ENCODE results near the gene OR9G1. TPM values are rescaled to one million over a fixed set of nuclear protein-coding genes. Genes with fewer than 3 reads are reported as not detected.
"Not testable (repeated sequence)": the region's sequence is repeated elsewhere in the genome, so short reads cannot be mapped to it uniquely, and the experiment has no call there.

The OR9G1 gene
- not detected for total RNA-seq

GRCh38 chr11:56698795-56699194 is at the start of gene OR9G1:
TSS of gene OR9G1 (plus strand) at chr11:56699095. CDS start at chr11:56700388, 1,293 bp downstream.
- Histone ChIP-seq H3K36me3 (replicated peaks in 1 of 2; ENCODE audit: insufficient read depth in 1 of 2, low read depth in 2 of 2) (no peaks in the 10 kb centered on the region), H3K27me3 (no peaks in the 10 kb centered on the region), H3K4me3 (no peak within 1 kb of the TSS), H3K27ac (no peak within 1 kb of the TSS), H3K4me1 (no peaks in the 10 kb centered on the region), H3K9me3 (no peaks in the 10 kb centered on the region)
- 75 to 79% methylated on average over 1 of the region's 1 CpG for WGBS, 2 donors
- DNase-seq, result no peak
- ATAC-seq, result no peak
- TF ChIP-seq CTCF (IDR thresholded peaks at IDR 0.05) (no peak), POLR2A (IDR thresholded peaks at IDR 0.05) (no peak)
- intact Hi-C loops (cut with DNase I), result no loop called here

- intact Hi-C loops (cut with DNase I), result no loop called here
- 15 to 22% methylated on average over 3 of the region's 3 CpGs for WGBS, 2 donors
- TF ChIP-seq POLR2A (IDR thresholded peaks at IDR 0.05) (no peak), CTCF (IDR thresholded peaks at IDR 0.05) (no peak)
Measured at GRCh38 chr11:56659755-56660154, 39.1 kb upstream of the OR9G1 start.

GRCh38 chr11:56663386-56663785 is 35.5 kb upstream of the OR9G1 start, which contains the start of gene OR5AR1:
TSS of gene OR5AR1 (plus strand) at chr11:56663686. CDS start at chr11:56663686, 0 bp downstream.
- 49 to 56% methylated on average over 2 of the region's 2 CpGs for WGBS, 2 donors
- ATAC-seq, result no peak
- Histone ChIP-seq H3K4me3 (no peak within 1 kb of the TSS), H3K4me1 (no peaks in the 10 kb centered on the region), H3K27me3 (no peaks in the 10 kb centered on the region), H3K36me3 (replicated peaks in 1 of 2; ENCODE audit: insufficient read depth in 1 of 2, low read depth in 2 of 2) (no peaks in the 10 kb centered on the region), H3K9me3 (no peaks in the 10 kb centered on the region), H3K27ac (no peak within 1 kb of the TSS)
- DNase-seq, result no peak
- intact Hi-C loops (cut with DNase I), result no loop called here
- TF ChIP-seq POLR2A (IDR thresholded peaks at IDR 0.05) (no peak), CTCF (IDR thresholded peaks at IDR 0.05) (no peak)

More at GRCh38 chr11:56659755-56660154, 39.1 kb upstream of the OR9G1 start:
- H3K4me3 ChIP-seq, result no peak overlapping the region
- no peaks in the 10 kb centered on the region for H3K9me3 ChIP-seq
- ATAC-seq (no peak), DNase-seq (no peak)
- H3K36me3 ChIP-seq (replicated peaks in 1 of 2; ENCODE audit: insufficient read depth in 1 of 2, low read depth in 2 of 2), result no peaks in the 10 kb centered on the region
- no peaks in the 10 kb centered on the region for H3K4me1 ChIP-seq
- no peak overlapping the region for H3K27ac ChIP-seq
- H3K27me3 ChIP-seq, result no peaks in the 10 kb centered on the region

GRCh38 chr11:56670984-56671383 is 27.9 kb upstream of the OR9G1 start:
- intact Hi-C loops (cut with DNase I), result no loop called here
- Histone ChIP-seq H3K27ac (no peak overlapping the region), H3K9me3 (no peaks in the 10 kb centered on the region), H3K4me3 (no peak overlapping the region), H3K27me3 (no peaks in the 10 kb centered on the region), H3K4me1 (no peaks in the 10 kb centered on the region), H3K36me3 (replicated peaks in 1 of 2; ENCODE audit: insufficient read depth in 1 of 2, low read depth in 2 of 2) (no peaks in the 10 kb centered on the region)
- ATAC-seq, result no peak
- 53 to 63% methylated on average over 2 of the region's 2 CpGs for WGBS, 2 donors
- no peak for TF ChIP-seq CTCF (IDR thresholded peaks at IDR 0.05)
- no peak for TF ChIP-seq POLR2A (IDR thresholded peaks at IDR 0.05)
- no peak for DNase-seq

GRCh38 chr11:56688554-56689100 is 10.3 kb upstream of the OR9G1 start:
- intact Hi-C loops (cut with DNase I), result no loop called here
- Histone ChIP-seq H3K4me3 (no peak overlapping the region), H3K27ac (no peak overlapping the region), H3K27me3 (no peaks in the 10 kb centered on the region), H3K9me3 (no peaks in the 10 kb centered on the region), H3K4me1 (no peaks in the 10 kb centered on the region), H3K36me3 (replicated peaks in 1 of 2; ENCODE audit: insufficient read depth in 1 of 2, low read depth in 2 of 2) (no peaks in the 10 kb centered on the region)
- WGBS, 2 donors, result 43 to 56% methylated on average over 1 of the region's 1 CpG
- DNase-seq, result no peak
- TF ChIP-seq POLR2A (IDR thresholded peaks at IDR 0.05), result no peak
- TF ChIP-seq CTCF (IDR thresholded peaks at IDR 0.05), result no peak
- no peak for ATAC-seq

- ATAC-seq; DNase-seq; H3K27ac ChIP-seq; H3K4me3 ChIP-seq; H3K36me3 ChIP-seq (replicated peaks in 1 of 2; ENCODE audit: insufficient read depth in 1 of 2, low read depth in 2 of 2); intact Hi-C loops (cut with DNase I); H3K4me1 ChIP-seq; H3K9me3 ChIP-seq; H3K27me3 ChIP-seq: not testable (repeated sequence)
- 70 to 81% methylated on average over 3 of the region's 3 CpGs for WGBS, 2 donors
Measured at GRCh38 chr11:56691179-56691578, 7.7 kb upstream of the OR9G1 start.
